K562 (cell line): ENCODE results near the gene GABRA5. TPM values are rescaled to one million over a fixed set of nuclear protein-coding genes. Genes with fewer than 3 reads are reported as not detected.

Experiments used
- ATAC-seq: fragments of 200-7000 bp; cut with Tn5 transposase; 3 replicates; pipeline ENCODE4 v1.9.1; 2020; ENCODE audit warnings: moderate library complexity
- BruUV-seq: library from RNA; stranded (reverse); fragments of 400-500 nt; replicated peaks from 2 replicates; lab custom pipeline; 2021; lab: Mats Ljungman, UMichigan
- CTCF ChIA-PET: fragments of 300-600 bp; formaldehyde crosslinking; extraction: SDS; loops from one replicate; lab custom pipeline; 2021; ENCODE audit warnings: low intra/inter-chr PET ratio; lab: Yijun Ruan, JAX
- POLR2A ChIA-PET: fragments of 300-600, 350-650 bp; sonication (Branson Sonifier 250); formaldehyde crosslinking; extraction: SDS; loops from one replicate; lab custom pipeline; 2021; ENCODE audit warnings: antibody characterized with exemption, inconsistent platforms; lab: Yijun Ruan, JAX
- DNase-seq, 4 experiments: peaks; one replicate each; pipeline versions ENCODE4 v3.0.0 to v3.0.0-alpha.2; 2011 to 2018; ENCODE audit warnings: low spot score in 3 of 4, mixed read lengths in 3 of 4; ENCODE audit errors: extremely low read depth in 1 of 4
- FAIRE-seq: peaks from 2 replicates; lab custom pipeline; 2011; peaks lifted over from hg19 to GRCh38; lab: Jason Lieb, UNC
- H2AFZ ChIP-seq: 2 replicates; pipeline ENCODE4 v1.6.0; 2011; ENCODE audit warnings: low read depth, low read length, control low read depth, inconsistent platforms
- H3K27ac ChIP-seq: fragments of 200-600 bp; 3 replicates; pipeline ENCODE4 v1.8.0; 2011; ENCODE audit warnings: low read depth, mild to moderate bottlenecking, control low read depth, inconsistent platforms, low read length, moderate library complexity, mixed read lengths; ENCODE audit errors: extremely low read depth
- H3K27me3 ChIP-seq, 2 experiments: fragments of 300-600 bp in 1 of 2; 2 replicates in 1 of 2; 3 replicates in 1 of 2; pipeline versions ENCODE4 v1.6.0 to v1.8.0; 2011; ENCODE audit warnings: inconsistent platforms in 2 of 2, low read length in 2 of 2, mild to moderate bottlenecking in 1 of 2, mixed read lengths in 1 of 2, moderate library complexity in 1 of 2; ENCODE audit not compliant: control insufficient read depth in 2 of 2, insufficient read depth in 2 of 2
- H3K36me3 ChIP-seq: fragments of 300-600 bp; 3 replicates; pipeline ENCODE4 v1.8.0; 2011; ENCODE audit warnings: mild to moderate bottlenecking, low read length, inconsistent platforms; ENCODE audit not compliant: control insufficient read depth, insufficient read depth
- H3K4me1 ChIP-seq, 2 experiments: fragments of 200-600 bp in 1 of 2; replicated peaks in 1 of 2; 2 replicates in 1 of 2; 3 replicates in 1 of 2; pipeline versions ENCODE4 v1.5.1 to v1.8.0; 2011; ENCODE audit warnings: inconsistent platforms in 2 of 2, low read length in 2 of 2, mild to moderate bottlenecking in 1 of 2, mixed read lengths in 1 of 2, moderate library complexity in 1 of 2; ENCODE audit not compliant: control insufficient read depth in 2 of 2, insufficient read depth in 2 of 2
- H3K4me2 ChIP-seq: 2 replicates; pipeline ENCODE4 v1.6.1; 2011; ENCODE audit warnings: low read length, control low read depth, inconsistent platforms, mixed read lengths; ENCODE audit not compliant: insufficient read depth
- H3K4me3 ChIP-seq: fragments of 200-600 bp; sonication (generic), shearing (Covaris generic); 2 replicates; pipeline ENCODE4 v1.5.1; 2016; ENCODE audit warnings: control low read depth, inconsistent platforms
- H3K79me2 ChIP-seq: fragments of 200-600 bp; 3 replicates; pipeline ENCODE4 v1.8.0; 2011; ENCODE audit warnings: low read length, inconsistent platforms; ENCODE audit not compliant: control insufficient read depth, insufficient read depth
- H3K9ac ChIP-seq, 2 experiments: 2 replicates each; pipeline versions ENCODE4 v1.6.0 to v1.6.1; 2011; ENCODE audit warnings: low read depth in 2 of 2, low read length in 2 of 2, control low read depth in 1 of 2, inconsistent platforms in 1 of 2, mild to moderate bottlenecking in 1 of 2, mixed read lengths in 1 of 2; ENCODE audit not compliant: insufficient read depth in 1 of 2
- H3K9me1 ChIP-seq: one replicate; pipeline ENCODE4 v1.6.0; 2011; ENCODE audit warnings: inconsistent platforms, mild to moderate bottlenecking, low read length, moderate library complexity; ENCODE audit not compliant: control insufficient read depth, insufficient read depth
- H3K9me3 ChIP-seq: replicated peaks from 2 replicates; pipeline ENCODE4 v1.5.1; 2011; ENCODE audit warnings: low read depth, low read length, inconsistent platforms; ENCODE audit not compliant: control insufficient read depth, insufficient read depth
- H4K20me1 ChIP-seq: replicated peaks from 2 replicates; pipeline ENCODE4 v1.6.1; 2011; ENCODE audit warnings: low read length, inconsistent platforms, mixed read lengths; ENCODE audit not compliant: control insufficient read depth, insufficient read depth
- CAMTA2 ChIP-seq: fragments of 250-450 bp; sonication (Bioruptor Pico); conservative IDR thresholded peaks from 2 replicates; pipeline ENCODE4 v1.5.1; 2022
- CREB1 ChIP-seq, 2 experiments: sonication (generic) in 1 of 2; formaldehyde crosslinking in 1 of 2; IDR thresholded peaks; 2 replicates each; pipeline versions ENCODE4 v1.6.1 to v1.8.0; 2012 to 2022; ENCODE audit warnings: inconsistent platforms in 1 of 2, mild to moderate bottlenecking in 1 of 2, missing genetic modification reagents in 1 of 2, moderate library complexity in 1 of 2
- FOXP4 ChIP-seq: sonication (generic); formaldehyde crosslinking; IDR thresholded peaks from 2 replicates; pipeline ENCODE4 v1.8.0; 2022; ENCODE audit warnings: mild to moderate bottlenecking, missing genetic modification reagents, borderline replicate concordance
- HMG20A ChIP-seq: fragments of 450-650 bp; formaldehyde crosslinking; conservative IDR thresholded peaks from 2 replicates; pipeline ENCODE4 v1.4.0; 2020; ENCODE audit warnings: mild to moderate bottlenecking, mixed read lengths
- TFE3 ChIP-seq: fragments of 450-650 bp; formaldehyde crosslinking; IDR thresholded peaks from 2 replicates; pipeline ENCODE4 v1.4.0; 2020; ENCODE audit warnings: mild to moderate bottlenecking, mixed read lengths
- ZNF3 ChIP-seq: fragments of 250-450 bp; sonication (Bioruptor Pico); IDR thresholded peaks from 2 replicates; pipeline ENCODE4 v1.5.0; 2021; ENCODE audit warnings: mild to moderate bottlenecking, moderate library complexity
- ZNF668 ChIP-seq: fragments of 250-450 bp; sonication (Bioruptor Pico); IDR thresholded peaks from 2 replicates; pipeline ENCODE4 v1.8.0; 2022; ENCODE audit warnings: mild to moderate bottlenecking, inconsistent platforms
- WGBS: fragments of 100-300 bp; shearing (Covaris generic); methylation state at CpG from one replicate; pipeline ENCODE4 v1.1.6; 2016; ENCODE audit warnings: low coverage, mixed read lengths; ENCODE audit not compliant: insufficient coverage; ENCODE audit errors: missing lambda C conversion rate; 5-methylcytosine and 5-hydroxymethylcytosine counted together
- in situ Hi-C: fragments of 300-500 bp; cut with MboI; formaldehyde crosslinking; loops from 4 replicates; pipeline ENCODE4 v1.15.0; 2018; ENCODE audit warnings: inconsistent platforms, mixed read lengths
- intact Hi-C: fragments of 100-400 bp; cut with micrococcal nuclease; formaldehyde crosslinking; loops from 2 replicates; pipeline ENCODE4 v1.14.2; 2022
- polyA plus RNA-seq, 8 experiments: library from polyadenylated mRNA; depleted of rRNA in 4 of 8; stranded (reverse) in 5 of 8; unstranded in 3 of 8; fragments of >200 nt; fragmentation: Nextera tagmentation in 2 of 8; fragmentation: Illumina TruSeq in 1 of 8; extraction: Ambion mirVana in 2 of 8; extraction: Trizol in 1 of 8; gene quantifications; 2 replicates each; pipeline versions ENCODE4 v1.2.1 to v1.2.3, GENCODE V29; 2011 to 2014; ENCODE audit warnings: inconsistent platforms in 1 of 8, missing spikeins in 1 of 8
- total RNA-seq, 7 experiments: library from RNA; depleted of rRNA in 6 of 7; stranded (reverse); fragments of >200 nt in 6 of 7; fragmentation: Illumina TruSeq in 2 of 7; extraction: Trizol in 2 of 7; gene quantifications; 2 replicates each; pipeline versions ENCODE4 v1.2.1 to v1.2.3, GENCODE V29; 2011 to 2021; ENCODE audit warnings: low replicate concordance in 1 of 7

GABRA5 gene
- total and polyA plus RNA-seq, 9 of the 15 experiments (the other 6 are each of a cell fraction or from before 2014, with no cell fraction given): not detected

GRCh38 chr15:26874774-26875475, 8.1 kb downstream of the GABRA5 start:
- FAIRE-seq: no peak
- CTCF ChIA-PET: no interaction called here

More at GRCh38 chr15:26874774-26875475, 8.1 kb downstream of the GABRA5 start:
- no peaks in the 10 kb centered on the region for H3K9me3 ChIP-seq
- no peak overlapping the region for H2AFZ ChIP-seq
- no peak overlapping the region for H3K4me2 ChIP-seq
- no peaks in the 10 kb centered on the region for H3K79me2 ChIP-seq
- in situ Hi-C loops (loop anchor here (25.0 kb wide), 2 partner anchors 1162 to 1363 kb away; no protein-coding TSS in a partner anchor), intact Hi-C loops (no loop called here)
- no peaks in the 10 kb centered on the region for H3K9me1 ChIP-seq
- 0% methylated on average over 6 of the region's 6 CpGs for WGBS
- no peak for DNase-seq
- no TSS peak for BruUV-seq
- no peak overlapping the region for H3K27ac ChIP-seq
- H3K27me3 ChIP-seq: peaks cover 0 to 13% of the 10 kb centered on the region in 2 experiments; a peak in 2 of 5 replicates
- no peaks in the 10 kb centered on the region for H3K36me3 ChIP-seq
- H3K4me1 ChIP-seq: no peaks in the 10 kb centered on the region
- TF ChIP-seq ZNF3 (CRISPR knock-in tag): no peak
- TF ChIP-seq TFE3 (CRISPR knock-in tag): no peak
- TF ChIP-seq FOXP4 (CRISPR knock-in tag): no peak
- TF ChIP-seq ZNF668 (CRISPR knock-in tag): no peak
- TF ChIP-seq CREB1 (IDR thresholded peaks at IDR 0.05): no peak
- no peak for TF ChIP-seq CREB1 (CRISPR knock-in tag; IDR thresholded peaks at IDR 0.05)
- TF ChIP-seq HMG20A: no peak
- no peak for TF ChIP-seq CAMTA2 (CRISPR knock-in tag)
- H3K9ac ChIP-seq: no peak overlapping the region
- no peak overlapping the region for H3K4me3 ChIP-seq
- POLR2A ChIA-PET: no interaction called here
- no peaks in the 10 kb centered on the region for H4K20me1 ChIP-seq
- no peak for ATAC-seq
